HEK293 (cell line): ENCODE results near the gene ABTB2.

Experiments used
- KLF7 ChIP-seq: fragments of 450-650 bp; formaldehyde crosslinking; IDR thresholded peaks from 2 replicates; pipeline ENCODE4 v1.5.1; 2016; ENCODE audit warnings: missing biosample characterization, missing genetic modification characterization, borderline replicate concordance
- ZFHX2 ChIP-seq: fragments of 450-650 bp; formaldehyde crosslinking; conservative IDR thresholded peaks from 2 replicates; pipeline ENCODE4 v1.5.1; 2016; ENCODE audit warnings: missing biosample characterization, missing genetic modification characterization
- ZNF132 ChIP-seq: fragments of 450-650 bp; formaldehyde crosslinking; IDR thresholded peaks from 2 replicates; pipeline ENCODE4 v1.5.1; 2017; ENCODE audit warnings: missing biosample characterization, missing genetic modification characterization, borderline replicate concordance
- ZNF138 ChIP-seq: fragments of 450-650 bp; formaldehyde crosslinking; IDR thresholded peaks from 2 replicates; pipeline ENCODE4 v1.5.1; 2016; ENCODE audit warnings: missing biosample characterization, missing genetic modification characterization, borderline replicate concordance
- ZNF155 ChIP-seq: fragments of 450-650 bp; formaldehyde crosslinking; IDR thresholded peaks from 2 replicates; pipeline ENCODE4 v1.5.1; 2016; ENCODE audit warnings: missing biosample characterization, missing genetic modification characterization
- ZNF184 ChIP-seq: fragments of 450-650 bp; IDR thresholded peaks from 2 replicates; pipeline ENCODE4 v1.5.1; 2018; ENCODE audit warnings: missing biosample characterization, mild to moderate bottlenecking, missing genetic modification characterization
- ZNF23 ChIP-seq: fragments of 450-650 bp; formaldehyde crosslinking; IDR thresholded peaks from 2 replicates; pipeline ENCODE4 v1.5.1; 2016; ENCODE audit warnings: missing biosample characterization, missing genetic modification characterization, borderline replicate concordance
- ZNF274 ChIP-seq, 2 experiments: fragments of 200-500 bp in 1 of 2; fragments of 450-650 bp in 1 of 2; sonication (Bioruptor generic) in 1 of 2; formaldehyde crosslinking in 1 of 2; IDR thresholded peaks; 2 replicates each; pipeline versions ENCODE4 v1.5.1 to v1.6.1; 2014 to 2016; ENCODE audit warnings: borderline replicate concordance in 1 of 2, inconsistent platforms in 1 of 2, low read length in 1 of 2, missing biosample characterization in 1 of 2, missing genetic modification characterization in 1 of 2
- ZNF416 ChIP-seq: fragments of 450-650 bp; formaldehyde crosslinking; IDR thresholded peaks from 2 replicates; pipeline ENCODE4 v1.5.1; 2016; ENCODE audit warnings: missing biosample characterization, missing genetic modification characterization
- ZNF548 ChIP-seq: fragments of 450-650 bp; formaldehyde crosslinking; IDR thresholded peaks from 2 replicates; pipeline ENCODE4 v1.5.1; 2016; ENCODE audit warnings: missing biosample characterization, missing genetic modification characterization
- ZNF785 ChIP-seq: fragments of 450-650 bp; formaldehyde crosslinking; IDR thresholded peaks from 2 replicates; pipeline ENCODE4 v1.5.1; 2016; ENCODE audit warnings: missing biosample characterization, missing genetic modification characterization
- TF ChIP-seq, protein P1 (sequence below): fragments of 450-650 bp; formaldehyde crosslinking; IDR thresholded peaks from 2 replicates; pipeline ENCODE4 v1.5.1; 2016; ENCODE audit warnings: missing biosample characterization, missing genetic modification characterization
- TF ChIP-seq, protein P2 (sequence below): fragments of 450-650 bp; IDR thresholded peaks from 2 replicates; pipeline ENCODE4 v1.5.1; 2018; ENCODE audit warnings: missing biosample characterization, mild to moderate bottlenecking, missing genetic modification characterization

DNA sequence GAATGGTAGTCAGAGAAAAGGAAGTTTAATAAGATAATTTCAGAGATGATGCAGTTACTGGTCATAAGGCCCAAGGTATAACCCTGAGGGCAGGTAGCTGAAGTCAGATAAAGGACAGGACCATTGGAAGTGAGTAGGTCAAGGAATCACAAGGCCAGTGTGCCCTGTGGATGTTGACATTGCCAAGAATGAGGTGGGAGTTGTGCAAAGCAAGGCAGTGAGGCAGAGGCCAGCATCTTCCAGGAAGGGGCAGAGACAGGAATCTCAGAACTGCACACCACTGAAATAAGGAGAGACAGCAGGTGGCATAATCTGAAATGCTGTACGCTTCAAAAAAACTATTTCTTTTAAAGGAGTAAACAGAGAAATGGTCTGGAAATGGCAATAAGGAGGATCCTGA is 61.4 kb downstream of the ABTB2 start:
- TF ChIP-seq ZNF416 (tag by site-specific recombination) (no peak), ZFHX2 (tag by site-specific recombination) (no peak), ZNF548 (tag by site-specific recombination) (no peak), ZNF132 (tag by site-specific recombination) (no peak), ZNF785 (tag by site-specific recombination) (no peak), ZNF23 (tag by site-specific recombination) (no peak), ZNF155 (tag by site-specific recombination) (no peak), ZNF184 (tag by site-specific recombination) (no peak), ZNF138 (tag by site-specific recombination) (no peak), ZNF274 (IDR thresholded peaks at IDR 0.05; ENCODE audit: low read length) (no peak), ZNF274 (tag by site-specific recombination; IDR thresholded peaks at IDR 0.05; ENCODE audit: borderline replicate concordance) (no peak), KLF7 (tag by site-specific recombination) (no peak)
- TF ChIP-seq, protein P1, sequence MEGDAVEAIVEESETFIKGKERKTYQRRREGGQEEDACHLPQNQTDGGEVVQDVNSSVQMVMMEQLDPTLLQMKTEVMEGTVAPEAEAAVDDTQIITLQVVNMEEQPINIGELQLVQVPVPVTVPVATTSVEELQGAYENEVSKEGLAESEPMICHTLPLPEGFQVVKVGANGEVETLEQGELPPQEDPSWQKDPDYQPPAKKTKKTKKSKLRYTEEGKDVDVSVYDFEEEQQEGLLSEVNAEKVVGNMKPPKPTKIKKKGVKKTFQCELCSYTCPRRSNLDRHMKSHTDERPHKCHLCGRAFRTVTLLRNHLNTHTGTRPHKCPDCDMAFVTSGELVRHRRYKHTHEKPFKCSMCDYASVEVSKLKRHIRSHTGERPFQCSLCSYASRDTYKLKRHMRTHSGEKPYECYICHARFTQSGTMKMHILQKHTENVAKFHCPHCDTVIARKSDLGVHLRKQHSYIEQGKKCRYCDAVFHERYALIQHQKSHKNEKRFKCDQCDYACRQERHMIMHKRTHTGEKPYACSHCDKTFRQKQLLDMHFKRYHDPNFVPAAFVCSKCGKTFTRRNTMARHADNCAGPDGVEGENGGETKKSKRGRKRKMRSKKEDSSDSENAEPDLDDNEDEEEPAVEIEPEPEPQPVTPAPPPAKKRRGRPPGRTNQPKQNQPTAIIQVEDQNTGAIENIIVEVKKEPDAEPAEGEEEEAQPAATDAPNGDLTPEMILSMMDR: no peak
- TF ChIP-seq, protein P2, sequence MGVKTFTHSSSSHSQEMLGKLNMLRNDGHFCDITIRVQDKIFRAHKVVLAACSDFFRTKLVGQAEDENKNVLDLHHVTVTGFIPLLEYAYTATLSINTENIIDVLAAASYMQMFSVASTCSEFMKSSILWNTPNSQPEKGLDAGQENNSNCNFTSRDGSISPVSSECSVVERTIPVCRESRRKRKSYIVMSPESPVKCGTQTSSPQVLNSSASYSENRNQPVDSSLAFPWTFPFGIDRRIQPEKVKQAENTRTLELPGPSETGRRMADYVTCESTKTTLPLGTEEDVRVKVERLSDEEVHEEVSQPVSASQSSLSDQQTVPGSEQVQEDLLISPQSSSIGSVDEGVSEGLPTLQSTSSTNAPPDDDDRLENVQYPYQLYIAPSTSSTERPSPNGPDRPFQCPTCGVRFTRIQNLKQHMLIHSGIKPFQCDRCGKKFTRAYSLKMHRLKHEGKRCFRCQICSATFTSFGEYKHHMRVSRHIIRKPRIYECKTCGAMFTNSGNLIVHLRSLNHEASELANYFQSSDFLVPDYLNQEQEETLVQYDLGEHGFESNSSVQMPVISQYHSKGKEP: no peak
